GM18505 (cell line): ENCODE data around the gene INPP4B.

Source experiments
- ATAC-seq: cut with Tn5 transposase; IDR thresholded peaks from one replicate; pipeline ENCODE4 v1.9.1; 2021; ENCODE audit not compliant: unreplicated experiment
- POLR2A ChIP-seq: IDR thresholded peaks from 4 replicates; pipeline ENCODE4 v1.6.1; 2011; ENCODE audit warnings: borderline replicate concordance; ENCODE audit not compliant: insufficient read depth, insufficient read length; ENCODE audit errors: extremely low read depth

The INPP4B gene

GRCh38 chr4:142126890-142127497 is 719.1 kb downstream of the INPP4B start:
- no peak for TF ChIP-seq POLR2A
- ATAC-seq = peak; percentile 70

GRCh38 chr4:142124874-142125273 is 721.2 kb downstream of the INPP4B start:
- TF ChIP-seq POLR2A = no peak
- no peak for ATAC-seq

DNA sequence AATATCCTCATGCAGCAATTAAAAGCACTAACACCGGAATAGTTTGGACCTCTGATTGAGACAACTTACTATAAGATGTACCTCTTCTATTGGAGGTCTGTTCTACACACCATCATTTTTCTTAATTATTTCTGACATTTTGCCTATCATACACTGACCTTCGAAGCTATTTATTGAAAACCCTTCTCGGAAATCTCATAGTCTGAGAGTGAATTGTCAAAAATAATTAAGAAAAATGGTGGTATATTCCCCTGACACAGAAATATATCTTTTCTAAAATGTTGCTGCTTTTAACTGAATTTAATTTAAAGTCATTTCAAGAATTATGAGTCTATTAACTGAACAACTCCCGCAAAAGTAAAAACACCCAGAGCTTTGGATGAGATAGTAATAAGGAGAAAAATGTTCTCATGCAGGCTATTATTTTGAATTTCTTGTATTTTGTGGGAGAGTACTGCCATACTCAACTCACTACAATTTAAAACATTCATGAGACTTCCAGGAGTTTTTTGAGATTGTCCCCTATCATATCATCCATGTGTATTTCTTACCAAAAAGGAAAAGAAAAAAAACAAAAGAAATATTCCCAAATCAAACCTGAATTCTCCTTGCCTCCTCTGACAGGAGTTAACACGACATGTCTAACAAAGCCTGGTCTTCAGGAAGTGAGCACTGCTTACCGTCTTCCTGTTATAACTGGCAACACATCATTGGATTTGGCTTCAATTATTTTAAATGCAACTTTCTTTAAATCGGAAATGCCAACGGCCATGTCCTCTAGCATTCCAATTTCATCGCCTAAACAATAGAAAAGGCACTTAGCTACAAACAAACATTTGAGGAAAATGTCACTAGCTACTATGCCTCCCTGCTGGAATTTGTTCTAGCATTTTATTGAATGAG is 724.4 kb downstream of the INPP4B start:
- TF ChIP-seq POLR2A = no peak
- ATAC-seq = no peak

GRCh38 chr4:142120921-142121320 is 725.2 kb downstream of the INPP4B start:
- no peak for ATAC-seq
- no peak for TF ChIP-seq POLR2A

DNA sequence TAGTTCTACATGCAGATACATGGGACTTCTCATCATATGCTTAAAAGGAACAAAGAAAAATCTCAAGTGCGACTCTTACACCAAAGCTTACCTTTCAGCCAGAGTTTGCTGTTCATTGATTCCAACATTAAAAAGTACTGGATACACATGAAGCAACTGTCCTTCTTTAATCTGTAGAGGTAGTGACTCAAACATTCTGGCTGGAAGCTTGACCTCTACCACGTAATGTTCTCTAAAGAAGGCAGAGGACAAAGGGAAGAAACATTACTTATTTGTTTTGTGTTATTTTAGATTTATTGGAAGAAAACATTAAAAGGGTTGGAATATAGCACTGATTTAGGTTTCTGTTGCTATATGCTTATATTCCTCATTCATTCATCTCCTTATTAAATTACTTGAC is 733.6 kb downstream of the INPP4B start:
- no peak for ATAC-seq
- no peak for TF ChIP-seq POLR2A

GRCh38 chr4:142110136-142110535 is 736.0 kb downstream of the INPP4B start:
- no peak for ATAC-seq
- no peak for TF ChIP-seq POLR2A

- no peak for ATAC-seq
- no peak for TF ChIP-seq POLR2A
Measured at GRCh38 chr4:142104041-142104440, 742.1 kb downstream of the INPP4B start.

GRCh38 chr4:142101401-142101800 is 744.7 kb downstream of the INPP4B start:
- no peak for TF ChIP-seq POLR2A
- ATAC-seq = no peak

- TF ChIP-seq POLR2A = no peak
- no peak for ATAC-seq
Measured at GRCh38 chr4:142100941-142101340, 745.2 kb downstream of the INPP4B start.

DNA sequence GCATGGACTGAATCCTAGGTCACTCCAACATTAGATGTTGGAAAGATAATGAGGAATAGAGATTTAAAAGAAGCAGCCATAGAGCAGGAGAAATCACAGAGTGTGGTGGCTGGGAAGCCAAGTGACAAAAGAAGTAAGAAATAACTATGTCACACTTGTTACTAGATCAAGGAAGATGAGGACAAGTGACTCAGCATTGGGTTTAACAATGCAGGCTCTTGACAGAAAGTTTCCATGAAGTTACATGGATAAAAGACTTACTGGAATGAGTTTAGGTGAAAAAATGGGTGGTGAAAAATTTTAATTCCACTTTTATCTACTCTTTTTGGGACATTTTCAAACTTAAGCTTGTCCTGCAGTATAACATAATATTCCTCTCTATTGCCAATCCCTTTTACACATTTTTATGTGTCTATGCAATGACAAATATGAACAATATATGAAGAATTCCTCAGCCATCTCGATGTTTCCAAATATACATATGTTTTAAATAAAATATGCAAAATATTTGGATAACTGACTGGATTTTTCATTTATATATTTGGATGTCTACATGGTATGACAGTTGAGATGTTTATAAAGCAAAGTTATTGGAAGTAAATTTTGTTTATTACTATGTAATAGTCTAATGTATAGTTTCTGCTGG is 747.1 kb downstream of the INPP4B start:
- TF ChIP-seq POLR2A = no peak
- no peak for ATAC-seq

GRCh38 chr4:142098380-142098779 is 747.7 kb downstream of the INPP4B start:
- no peak for TF ChIP-seq POLR2A
- ATAC-seq = no peak

GRCh38 chr4:142097015-142097414 is 749.1 kb downstream of the INPP4B start:
- no peak for TF ChIP-seq POLR2A

DNA sequence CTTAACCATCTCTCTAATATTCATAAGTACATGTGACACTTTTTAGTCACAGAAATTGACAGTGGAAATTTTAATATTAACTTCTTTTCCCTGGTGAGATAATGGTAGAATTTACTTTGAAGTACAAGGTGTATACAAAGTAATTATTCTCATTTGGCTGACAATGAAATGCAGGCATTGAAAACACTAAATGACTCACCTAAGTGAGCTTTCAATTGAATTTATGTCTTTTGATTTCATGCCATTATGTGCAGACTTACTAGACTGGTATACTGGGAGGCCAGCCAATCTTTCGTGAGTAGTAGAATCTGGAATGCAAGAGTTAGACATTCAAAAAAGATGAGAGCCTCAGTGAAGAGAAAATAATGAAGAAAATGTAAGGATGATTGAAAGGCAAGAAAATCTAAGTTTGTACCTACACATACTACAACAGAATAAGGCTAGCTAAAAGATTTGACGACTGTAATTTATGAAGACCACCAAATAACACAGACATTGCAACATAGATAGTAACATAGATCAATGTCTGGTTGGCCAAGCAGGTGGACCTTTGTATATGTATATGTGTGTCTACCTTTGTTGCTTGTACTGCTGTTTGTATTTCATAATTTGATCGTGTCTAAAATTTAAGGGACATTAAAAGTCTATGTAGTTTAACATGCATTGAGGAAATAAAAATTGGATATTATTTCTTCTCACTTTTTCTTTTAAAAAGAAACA is 750.1 kb downstream of the INPP4B start:
- ATAC-seq = no peak
- TF ChIP-seq POLR2A = no peak

More at GRCh38 chr4:142097015-142097414, 749.1 kb downstream of the INPP4B start:
- ATAC-seq = no peak

GRCh38 chr4:142092941-142093340 is 753.2 kb downstream of the INPP4B start:
- TF ChIP-seq POLR2A = no peak
- no peak for ATAC-seq

DNA sequence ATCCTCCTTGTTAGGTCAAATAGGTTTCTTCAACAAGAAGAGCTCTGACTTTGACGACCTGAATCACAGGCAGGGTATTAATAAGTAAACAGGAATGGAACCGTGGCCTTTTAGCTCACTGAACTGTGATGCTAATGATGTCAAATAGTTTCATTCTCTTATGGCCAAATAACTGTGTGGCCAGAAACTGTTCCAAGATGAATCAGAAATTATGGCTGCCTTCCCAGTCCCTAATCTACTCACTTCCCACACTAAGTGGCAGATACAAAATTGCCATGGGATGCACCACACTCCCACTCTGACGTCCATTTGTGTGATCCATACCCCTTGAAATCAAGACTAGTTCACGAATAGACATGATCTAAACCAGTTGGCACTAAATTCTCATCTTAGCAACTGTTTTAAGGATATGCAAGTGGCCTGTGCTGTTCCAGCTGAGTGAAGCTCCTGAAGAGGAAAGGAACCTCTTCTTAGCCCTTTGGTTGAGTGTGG is 754.4 kb downstream of the INPP4B start:
- no peak for ATAC-seq

More for the DNA sequence above, 754.4 kb downstream of the INPP4B start:
- TF ChIP-seq POLR2A = no peak
